Measurements from ENCODE around the gene HEMK1. TPM values are rescaled to one million over a fixed set of nuclear protein-coding genes. Genes with fewer than 3 reads are reported as not detected.

Gene HEMK1
- total and polyA plus RNA-seq, 2 of the 4 experiments (the other 2 are of a cell fraction) = 17.2 to 20.8 TPM

- Histone ChIP-seq H2AK5ac (ENCODE audit: low read depth, low read length) (no peak overlapping the region), H3K4me2 (ENCODE audit: low read depth, low read length) (no peak overlapping the region), H2AK9ac (replicated peaks; ENCODE audit: low read depth, low read length, poor library complexity) (no peak overlapping the region), H3K9me3 (ENCODE audit: control insufficient read depth, insufficient read depth, low read length) (no peaks in the 10 kb centered on the region), H3K4me3 (ENCODE audit: insufficient read depth, low read depth, low read length) (no peak overlapping the region), H3K4ac (ENCODE audit: low read depth, low read length) (no peak overlapping the region), H3K56ac (ENCODE audit: extremely low read depth, insufficient read depth, low read length) (no peak overlapping the region), H3K27me3 (ENCODE audit: control insufficient read depth, insufficient read depth, low read length) (no peaks in the 10 kb centered on the region), H3K36me3 (ENCODE audit: control insufficient read depth, insufficient read depth, low read length) (peaks cover 6% of the 10 kb centered on the region), H2BK15ac (ENCODE audit: low read depth, low read length) (no peak overlapping the region), H4K8ac (ENCODE audit: low read depth in 2 of 2, low read length in 2 of 2) (no peak overlapping the region), H3K9ac (ENCODE audit: low read depth, low read length) (no peak overlapping the region), H2BK120ac (ENCODE audit: low read depth, low read length) (no peak overlapping the region), H2AFZ (replicated peaks; ENCODE audit: low read length, poor library complexity) (no peak overlapping the region), H3K4me1 (ENCODE audit: control insufficient read depth, insufficient read depth, low read length) (peaks cover 6% of the 10 kb centered on the region), H3K18ac (ENCODE audit: low read depth, low read length) (no peak overlapping the region), H2BK5ac (ENCODE audit: low read depth, low read length, poor library complexity, severe bottlenecking) (no peak overlapping the region), H4K5ac (ENCODE audit: low read depth, low read length) (no peak overlapping the region), H3K9me1 (ENCODE audit: insufficient read depth, low read length) (peaks cover 11% of the 10 kb centered on the region), H2BK20ac (ENCODE audit: low read depth, low read length) (no peak overlapping the region), H3K14ac (replicated peaks; ENCODE audit: low read depth, low read length) (no peak overlapping the region), H4K91ac (ENCODE audit: insufficient read depth, low read depth, low read length) (no peak overlapping the region), H4K20me1 (ENCODE audit: insufficient read depth, low read length) (peaks cover 10% of the 10 kb centered on the region), H3K27ac (ENCODE audit: insufficient read depth, low read length) (no peak overlapping the region), H3K79me1 (ENCODE audit: low read depth in 1 of 2, low read length in 2 of 2) (peaks cover 0 to 8% of the 10 kb centered on the region in 2 experiments; a peak in 1 of 4 replicates), H3K23ac (ENCODE audit: low read depth, low read length) (no peak overlapping the region)
- TF ChIP-seq, protein P1, sequence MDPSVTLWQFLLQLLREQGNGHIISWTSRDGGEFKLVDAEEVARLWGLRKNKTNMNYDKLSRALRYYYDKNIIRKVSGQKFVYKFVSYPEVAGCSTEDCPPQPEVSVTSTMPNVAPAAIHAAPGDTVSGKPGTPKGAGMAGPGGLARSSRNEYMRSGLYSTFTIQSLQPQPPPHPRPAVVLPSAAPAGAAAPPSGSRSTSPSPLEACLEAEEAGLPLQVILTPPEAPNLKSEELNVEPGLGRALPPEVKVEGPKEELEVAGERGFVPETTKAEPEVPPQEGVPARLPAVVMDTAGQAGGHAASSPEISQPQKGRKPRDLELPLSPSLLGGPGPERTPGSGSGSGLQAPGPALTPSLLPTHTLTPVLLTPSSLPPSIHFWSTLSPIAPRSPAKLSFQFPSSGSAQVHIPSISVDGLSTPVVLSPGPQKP (IDR thresholded peaks at IDR 0.05; ENCODE audit: borderline replicate concordance, low read depth, low read length) = no peak
- TF ChIP-seq, protein P2, sequence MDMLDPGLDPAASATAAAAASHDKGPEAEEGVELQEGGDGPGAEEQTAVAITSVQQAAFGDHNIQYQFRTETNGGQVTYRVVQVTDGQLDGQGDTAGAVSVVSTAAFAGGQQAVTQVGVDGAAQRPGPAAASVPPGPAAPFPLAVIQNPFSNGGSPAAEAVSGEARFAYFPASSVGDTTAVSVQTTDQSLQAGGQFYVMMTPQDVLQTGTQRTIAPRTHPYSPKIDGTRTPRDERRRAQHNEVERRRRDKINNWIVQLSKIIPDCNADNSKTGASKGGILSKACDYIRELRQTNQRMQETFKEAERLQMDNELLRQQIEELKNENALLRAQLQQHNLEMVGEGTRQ (IDR thresholded peaks at IDR 0.05; ENCODE audit: low read depth, low read length) = no peak
- TF ChIP-seq RFX5 (IDR thresholded peaks at IDR 0.05; ENCODE audit: low read depth, low read length) = no peak
- TF ChIP-seq FOS (IDR thresholded peaks at IDR 0.05; ENCODE audit: low read depth, low read length) = no peak
- TF ChIP-seq POLR2A (IDR thresholded peaks at IDR 0.05; ENCODE audit: low read depth, low read length) = no peak
- no peak for TF ChIP-seq SMC3 (IDR thresholded peaks at IDR 0.05; ENCODE audit: low read depth, low read length)
- TF ChIP-seq CHD1 (IDR thresholded peaks at IDR 0.05; ENCODE audit: low read depth, low read length) = no peak
- TF ChIP-seq RCOR1 (IDR thresholded peaks at IDR 0.05; ENCODE audit: insufficient replicate concordance, low read length) = no peak
- no peak for TF ChIP-seq RAD21 (IDR thresholded peaks at IDR 0.05; ENCODE audit: low read length)
- no peak for TF ChIP-seq MAFK (IDR thresholded peaks at IDR 0.05; ENCODE audit: low read depth, low read length)
- TF ChIP-seq, protein P3, sequence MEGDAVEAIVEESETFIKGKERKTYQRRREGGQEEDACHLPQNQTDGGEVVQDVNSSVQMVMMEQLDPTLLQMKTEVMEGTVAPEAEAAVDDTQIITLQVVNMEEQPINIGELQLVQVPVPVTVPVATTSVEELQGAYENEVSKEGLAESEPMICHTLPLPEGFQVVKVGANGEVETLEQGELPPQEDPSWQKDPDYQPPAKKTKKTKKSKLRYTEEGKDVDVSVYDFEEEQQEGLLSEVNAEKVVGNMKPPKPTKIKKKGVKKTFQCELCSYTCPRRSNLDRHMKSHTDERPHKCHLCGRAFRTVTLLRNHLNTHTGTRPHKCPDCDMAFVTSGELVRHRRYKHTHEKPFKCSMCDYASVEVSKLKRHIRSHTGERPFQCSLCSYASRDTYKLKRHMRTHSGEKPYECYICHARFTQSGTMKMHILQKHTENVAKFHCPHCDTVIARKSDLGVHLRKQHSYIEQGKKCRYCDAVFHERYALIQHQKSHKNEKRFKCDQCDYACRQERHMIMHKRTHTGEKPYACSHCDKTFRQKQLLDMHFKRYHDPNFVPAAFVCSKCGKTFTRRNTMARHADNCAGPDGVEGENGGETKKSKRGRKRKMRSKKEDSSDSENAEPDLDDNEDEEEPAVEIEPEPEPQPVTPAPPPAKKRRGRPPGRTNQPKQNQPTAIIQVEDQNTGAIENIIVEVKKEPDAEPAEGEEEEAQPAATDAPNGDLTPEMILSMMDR (conservative IDR thresholded peaks at IDR 0.05; ENCODE audit: low read depth, low read length) = no peak
- no peak for TF ChIP-seq MAZ (IDR thresholded peaks at IDR 0.05; ENCODE audit: borderline replicate concordance, low read depth, low read length)
- no peak for TF ChIP-seq NFE2L2 (IDR thresholded peaks at IDR 0.05; ENCODE audit: low read depth, low read length)
- TF ChIP-seq MXI1 (IDR thresholded peaks at IDR 0.05; ENCODE audit: borderline replicate concordance, low read depth, low read length) = no peak
- no peak for TF ChIP-seq BHLHE40 (IDR thresholded peaks at IDR 0.05; ENCODE audit: low read depth, low read length)
- no TSS peak for BruUV-seq (replicated peaks)
- in situ Hi-C loops (cut with MboI; ENCODE audit: low sequenced_read_pairs) (no loop called here), intact Hi-C loops (cut with micrococcal nuclease) (no loop called here), dilution Hi-C loops (cut with HindIII; ENCODE audit: low sequenced_read_pairs, unreplicated experiment) (no loop called here)
- ChIA-PET CTCF (no interaction called here), POLR2A (ENCODE audit: unreplicated experiment) (no interaction called here)
- WGBS, 2 experiments (ENCODE audit: extremely low coverage in 2 of 2, insufficient read length in 1 of 2) = no CpG with 5 or more reads among the region's 1 CpG
- DNase-seq = no peak
- ATAC-seq (ENCODE audit: low read depth) = no peak
Measured at GRCh38 chr3:50642382-50642781, 73.1 kb downstream of the HEMK1 start.
